Epithelial cell of esophagus (primary cell): ENCODE data around the gene OR51I1.

Experiments used
- DNase-seq: peaks from one replicate; pipeline ENCODE4 v3.0.0; 2010; ENCODE audit warnings: low read depth
- H3K4me3 ChIP-seq: 2 replicates; pipeline ENCODE4 v1.5.1; 2011; ENCODE audit warnings: mild to moderate bottlenecking, low read length, control low read depth
- TF ChIP-seq, protein P1 (sequence below): IDR thresholded peaks from 2 replicates; pipeline ENCODE4 v1.5.1; 2011; ENCODE audit warnings: low read depth, mild to moderate bottlenecking, low read length, control low read depth, inconsistent platforms; ENCODE audit not compliant: insufficient read depth; ENCODE audit errors: missing control alignments

The OR51I1 gene, protein sequence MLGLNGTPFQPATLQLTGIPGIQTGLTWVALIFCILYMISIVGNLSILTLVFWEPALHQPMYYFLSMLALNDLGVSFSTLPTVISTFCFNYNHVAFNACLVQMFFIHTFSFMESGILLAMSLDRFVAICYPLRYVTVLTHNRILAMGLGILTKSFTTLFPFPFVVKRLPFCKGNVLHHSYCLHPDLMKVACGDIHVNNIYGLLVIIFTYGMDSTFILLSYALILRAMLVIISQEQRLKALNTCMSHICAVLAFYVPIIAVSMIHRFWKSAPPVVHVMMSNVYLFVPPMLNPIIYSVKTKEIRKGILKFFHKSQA

DNA sequence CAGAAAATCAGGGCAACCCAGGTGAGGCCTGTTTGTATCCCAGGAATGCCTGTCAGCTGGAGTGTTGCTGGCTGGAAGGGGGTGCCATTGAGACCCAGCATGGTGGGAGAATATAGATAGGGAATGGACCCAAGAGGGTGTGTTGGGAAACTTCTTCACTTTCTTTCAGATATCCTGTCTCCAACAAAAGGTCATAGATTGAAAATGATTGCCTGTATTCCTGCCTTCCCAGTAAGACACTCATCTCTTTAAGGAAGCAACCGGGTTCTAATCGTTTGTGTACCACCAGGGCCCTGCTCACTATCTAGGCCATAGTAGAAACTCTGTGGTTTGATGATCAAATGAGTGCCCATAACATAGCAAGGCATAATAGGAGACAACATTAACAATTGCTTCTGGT is at the start of gene OR51I1:
Gene OR51I1 (minus strand): TSS at position 101 of the 400 bp plus-strand sequence. CDS start 0 bp downstream, at position 101.
- TF ChIP-seq, protein P1, sequence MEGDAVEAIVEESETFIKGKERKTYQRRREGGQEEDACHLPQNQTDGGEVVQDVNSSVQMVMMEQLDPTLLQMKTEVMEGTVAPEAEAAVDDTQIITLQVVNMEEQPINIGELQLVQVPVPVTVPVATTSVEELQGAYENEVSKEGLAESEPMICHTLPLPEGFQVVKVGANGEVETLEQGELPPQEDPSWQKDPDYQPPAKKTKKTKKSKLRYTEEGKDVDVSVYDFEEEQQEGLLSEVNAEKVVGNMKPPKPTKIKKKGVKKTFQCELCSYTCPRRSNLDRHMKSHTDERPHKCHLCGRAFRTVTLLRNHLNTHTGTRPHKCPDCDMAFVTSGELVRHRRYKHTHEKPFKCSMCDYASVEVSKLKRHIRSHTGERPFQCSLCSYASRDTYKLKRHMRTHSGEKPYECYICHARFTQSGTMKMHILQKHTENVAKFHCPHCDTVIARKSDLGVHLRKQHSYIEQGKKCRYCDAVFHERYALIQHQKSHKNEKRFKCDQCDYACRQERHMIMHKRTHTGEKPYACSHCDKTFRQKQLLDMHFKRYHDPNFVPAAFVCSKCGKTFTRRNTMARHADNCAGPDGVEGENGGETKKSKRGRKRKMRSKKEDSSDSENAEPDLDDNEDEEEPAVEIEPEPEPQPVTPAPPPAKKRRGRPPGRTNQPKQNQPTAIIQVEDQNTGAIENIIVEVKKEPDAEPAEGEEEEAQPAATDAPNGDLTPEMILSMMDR: no peak
- no peak for DNase-seq
- no peak within 1 kb of the TSS for H3K4me3 ChIP-seq

DNA sequence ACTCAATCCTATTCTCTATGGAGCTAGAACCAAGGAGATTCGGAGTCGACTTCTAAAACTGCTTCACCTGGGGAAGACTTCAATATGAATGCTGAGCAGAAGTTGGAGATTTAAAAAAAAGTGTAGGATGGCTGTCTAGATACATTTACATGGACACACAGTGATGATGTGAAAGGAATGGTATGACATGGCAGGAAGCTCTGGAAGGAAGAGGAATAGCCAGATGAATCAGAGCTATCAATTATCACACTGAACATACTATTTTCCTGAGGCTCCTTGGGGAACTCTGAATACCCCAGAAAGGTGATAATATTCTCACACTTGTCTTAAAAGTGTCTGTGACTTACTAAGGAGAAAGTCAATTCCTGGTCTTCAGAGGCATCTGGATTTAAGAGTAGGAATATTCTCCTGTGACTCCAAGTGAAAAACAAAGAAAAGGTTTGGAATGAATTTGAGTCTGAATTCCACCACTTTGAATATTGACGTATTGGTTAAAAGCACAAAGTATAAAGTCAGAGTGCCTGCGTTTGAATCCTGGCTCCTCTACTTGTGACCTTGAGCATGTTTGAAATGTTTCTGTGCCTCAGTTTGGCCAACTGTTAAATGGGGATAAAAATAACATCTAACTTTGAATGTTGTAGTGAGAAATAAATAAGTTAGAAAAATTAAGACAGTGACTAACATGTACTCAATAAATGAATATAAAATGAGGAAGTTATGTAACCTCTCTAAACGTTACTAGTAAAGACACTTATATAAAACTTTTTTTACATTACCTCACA is 48.5 kb upstream of the OR51I1 start:
- peak; percentile 20 for DNase-seq
- TF ChIP-seq, protein P1: no peak

DNA sequence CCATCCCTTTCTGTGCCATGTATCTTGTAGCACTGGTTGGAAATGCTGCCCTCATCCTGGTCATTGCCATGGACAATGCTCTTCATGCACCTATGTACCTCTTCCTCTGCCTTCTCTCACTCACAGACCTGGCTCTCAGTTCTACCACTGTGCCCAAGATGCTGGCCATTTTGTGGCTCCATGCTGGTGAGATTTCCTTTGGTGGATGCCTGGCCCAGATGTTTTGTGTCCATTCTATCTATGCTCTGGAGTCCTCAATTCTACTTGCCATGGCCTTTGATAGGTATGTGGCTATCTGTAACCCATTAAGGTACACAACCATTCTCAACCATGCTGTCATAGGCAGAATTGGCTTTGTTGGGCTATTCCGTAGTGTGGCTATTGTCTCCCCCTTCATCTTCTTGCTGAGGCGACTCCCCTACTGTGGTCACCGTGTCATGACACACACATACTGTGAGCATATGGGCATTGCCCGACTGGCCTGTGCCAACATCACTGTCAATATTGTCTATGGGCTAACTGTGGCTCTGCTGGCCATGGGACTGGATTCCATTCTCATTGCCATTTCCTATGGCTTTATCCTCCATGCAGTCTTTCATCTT is 47.6 kb upstream of the OR51I1 start:
- TF ChIP-seq, protein P1: no peak
- no peak overlapping the region for H3K4me3 ChIP-seq
- DNase-seq: no peak

More for the DNA sequence above, 48.5 kb upstream of the OR51I1 start:
- H3K4me3 ChIP-seq: no peak overlapping the region

DNA sequence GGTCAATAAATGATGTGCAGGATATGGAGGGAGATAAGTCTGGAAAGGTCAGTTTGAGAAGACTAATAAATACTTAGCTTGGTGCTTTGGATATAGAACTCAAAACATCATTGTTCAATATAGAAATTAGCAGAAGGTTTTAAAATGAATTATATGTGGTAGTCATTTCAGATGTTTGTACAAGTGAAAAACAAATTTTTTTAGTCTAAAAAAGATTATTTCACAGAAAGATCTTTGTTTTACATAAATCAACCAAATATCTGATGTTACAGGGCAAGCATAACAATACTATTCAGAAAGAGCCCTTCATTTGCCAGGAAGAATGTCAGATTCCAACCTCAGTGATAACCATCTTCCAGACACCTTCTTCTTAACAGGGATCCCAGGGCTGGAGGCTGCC is 47.1 kb upstream of the OR51I1 start, which contains the start of gene OR52D1:
Gene OR52D1 (plus strand): TSS at position 301 of the 400 bp plus-strand sequence. CDS start 22 bp downstream, at position 323.
- no peak within 1 kb of the TSS for H3K4me3 ChIP-seq
- DNase-seq: no peak
- TF ChIP-seq, protein P1: no peak

DNA sequence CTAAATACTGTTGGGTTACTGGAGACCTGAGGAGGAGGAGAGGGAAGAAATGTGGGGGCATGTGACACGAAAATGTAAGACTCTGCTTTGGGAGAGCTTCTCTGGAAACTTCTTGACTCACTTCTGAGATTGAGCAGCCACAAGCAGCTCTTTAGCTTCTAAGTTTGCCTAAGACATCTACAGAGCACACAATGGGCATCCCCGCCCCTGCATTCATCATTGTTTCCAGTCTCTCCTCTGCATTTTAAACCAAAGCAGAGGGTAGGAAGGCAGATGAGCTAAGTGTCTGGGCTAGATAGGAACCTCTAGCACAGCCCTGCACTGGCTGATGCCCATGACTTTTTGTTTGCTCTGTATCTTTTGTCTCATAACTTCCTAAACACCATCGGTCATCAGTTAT is 45.1 kb upstream of the OR51I1 start:
- TF ChIP-seq, protein P1: no peak
- DNase-seq: no peak
- no peak overlapping the region for H3K4me3 ChIP-seq

DNA sequence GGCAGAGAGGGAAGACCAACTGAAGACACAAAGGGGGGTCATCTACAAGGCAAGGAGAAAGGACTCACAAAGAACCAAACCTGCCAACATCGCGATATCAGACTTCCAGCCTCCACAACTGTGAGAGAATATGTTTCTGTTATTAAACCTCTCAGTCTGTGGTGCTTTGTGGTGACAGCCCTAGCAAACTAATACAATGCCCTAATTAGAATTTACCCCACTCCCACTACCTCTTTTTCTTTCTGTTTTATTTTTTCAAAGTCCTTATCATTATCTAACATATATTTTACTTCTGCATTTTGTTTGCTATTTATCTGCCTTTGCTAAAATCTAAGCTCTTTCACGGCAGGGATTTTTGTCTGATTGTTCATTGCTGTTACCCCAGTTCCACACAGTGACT is 44.7 kb upstream of the OR51I1 start:
- H3K4me3 ChIP-seq: no peak overlapping the region
- TF ChIP-seq, protein P1: no peak
- DNase-seq: no peak
